HL-60 (cell line): ENCODE results near the gene APMAP.

Experiments
- CTCF ChIP-seq: IDR thresholded peaks from one replicate; pipeline ENCODE4 v1.5.1; 2011; ENCODE audit warnings: low read length, control low read depth, inconsistent platforms; ENCODE audit not compliant: insufficient read depth
- GABPA ChIP-seq: IDR thresholded peaks from 2 replicates; pipeline ENCODE4 v1.6.1; 2012; ENCODE audit warnings: low read depth
- POLR2AphosphoS5 ChIP-seq: IDR thresholded peaks from 2 replicates; pipeline ENCODE4 v1.6.1; 2012; ENCODE audit warnings: low read depth
- REST ChIP-seq: IDR thresholded peaks from 2 replicates; pipeline ENCODE4 v1.6.1; 2012; ENCODE audit warnings: low read depth; ENCODE audit not compliant: insufficient replicate concordance
- SPI1 ChIP-seq: IDR thresholded peaks from 2 replicates; pipeline ENCODE4 v1.6.1; 2012; ENCODE audit warnings: low read depth, mild to moderate bottlenecking, borderline replicate concordance

- TF ChIP-seq CTCF (no peak), REST (no peak), POLR2AphosphoS5 (no peak; the same call in 1 of the 2 replicates), GABPA (no peak), SPI1 (no peak)
Measured at GRCh38 chr20:24961384-24962181, 31.0 kb downstream of the APMAP start.
